ENCODE results near the gene EDC4. TPM values are rescaled to one million over a fixed set of nuclear protein-coding genes. Genes with fewer than 3 reads are reported as not detected.

The EDC4 gene
- total and polyA plus RNA-seq, 2 of the 13 experiments (the other 11 are each of a cell fraction or from before 2014, with no cell fraction given) = 51.4 to 59.1 TPM

DNA sequence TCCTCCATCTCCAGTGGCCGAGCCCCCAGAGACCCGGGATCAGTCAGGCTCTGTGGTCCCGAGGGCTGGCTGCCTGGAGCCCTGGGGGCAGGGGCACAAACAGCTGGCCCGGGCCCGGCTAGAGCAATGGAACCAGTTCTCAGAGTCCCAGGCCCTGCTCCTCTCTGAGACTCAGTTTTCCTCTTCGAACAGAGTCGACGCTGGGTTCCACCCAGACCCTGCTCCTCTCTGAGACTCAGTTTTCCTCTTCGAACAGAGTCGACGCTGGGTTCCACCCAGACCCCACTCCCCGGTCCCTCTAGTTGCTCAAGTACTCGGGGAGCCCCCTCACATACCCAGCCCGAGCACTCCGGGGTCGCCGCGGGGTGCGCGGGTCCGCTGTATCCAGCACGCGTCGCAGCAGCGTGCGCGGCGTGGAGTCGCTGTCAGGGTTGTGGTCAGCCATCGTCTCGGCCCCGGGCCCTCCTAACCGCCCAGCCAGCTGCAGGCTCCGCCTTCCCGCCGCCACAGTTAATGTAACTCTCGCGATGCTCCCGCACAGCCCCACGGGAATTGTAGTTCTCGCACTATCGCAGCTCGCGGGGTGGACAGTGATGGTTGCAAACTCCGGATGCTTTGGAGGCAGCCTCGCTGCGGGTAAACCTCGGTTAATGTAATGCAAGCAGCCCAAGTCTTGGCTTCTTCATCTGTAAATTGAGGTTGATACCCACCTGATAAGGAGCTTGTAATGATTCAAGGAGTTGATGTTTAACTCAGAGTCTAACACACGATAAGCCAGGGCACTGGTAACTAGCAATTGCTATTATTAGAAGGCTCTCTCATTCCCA is 39.2 kb upstream of the EDC4 start (continued):
- TF ChIP-seq, protein P1, sequence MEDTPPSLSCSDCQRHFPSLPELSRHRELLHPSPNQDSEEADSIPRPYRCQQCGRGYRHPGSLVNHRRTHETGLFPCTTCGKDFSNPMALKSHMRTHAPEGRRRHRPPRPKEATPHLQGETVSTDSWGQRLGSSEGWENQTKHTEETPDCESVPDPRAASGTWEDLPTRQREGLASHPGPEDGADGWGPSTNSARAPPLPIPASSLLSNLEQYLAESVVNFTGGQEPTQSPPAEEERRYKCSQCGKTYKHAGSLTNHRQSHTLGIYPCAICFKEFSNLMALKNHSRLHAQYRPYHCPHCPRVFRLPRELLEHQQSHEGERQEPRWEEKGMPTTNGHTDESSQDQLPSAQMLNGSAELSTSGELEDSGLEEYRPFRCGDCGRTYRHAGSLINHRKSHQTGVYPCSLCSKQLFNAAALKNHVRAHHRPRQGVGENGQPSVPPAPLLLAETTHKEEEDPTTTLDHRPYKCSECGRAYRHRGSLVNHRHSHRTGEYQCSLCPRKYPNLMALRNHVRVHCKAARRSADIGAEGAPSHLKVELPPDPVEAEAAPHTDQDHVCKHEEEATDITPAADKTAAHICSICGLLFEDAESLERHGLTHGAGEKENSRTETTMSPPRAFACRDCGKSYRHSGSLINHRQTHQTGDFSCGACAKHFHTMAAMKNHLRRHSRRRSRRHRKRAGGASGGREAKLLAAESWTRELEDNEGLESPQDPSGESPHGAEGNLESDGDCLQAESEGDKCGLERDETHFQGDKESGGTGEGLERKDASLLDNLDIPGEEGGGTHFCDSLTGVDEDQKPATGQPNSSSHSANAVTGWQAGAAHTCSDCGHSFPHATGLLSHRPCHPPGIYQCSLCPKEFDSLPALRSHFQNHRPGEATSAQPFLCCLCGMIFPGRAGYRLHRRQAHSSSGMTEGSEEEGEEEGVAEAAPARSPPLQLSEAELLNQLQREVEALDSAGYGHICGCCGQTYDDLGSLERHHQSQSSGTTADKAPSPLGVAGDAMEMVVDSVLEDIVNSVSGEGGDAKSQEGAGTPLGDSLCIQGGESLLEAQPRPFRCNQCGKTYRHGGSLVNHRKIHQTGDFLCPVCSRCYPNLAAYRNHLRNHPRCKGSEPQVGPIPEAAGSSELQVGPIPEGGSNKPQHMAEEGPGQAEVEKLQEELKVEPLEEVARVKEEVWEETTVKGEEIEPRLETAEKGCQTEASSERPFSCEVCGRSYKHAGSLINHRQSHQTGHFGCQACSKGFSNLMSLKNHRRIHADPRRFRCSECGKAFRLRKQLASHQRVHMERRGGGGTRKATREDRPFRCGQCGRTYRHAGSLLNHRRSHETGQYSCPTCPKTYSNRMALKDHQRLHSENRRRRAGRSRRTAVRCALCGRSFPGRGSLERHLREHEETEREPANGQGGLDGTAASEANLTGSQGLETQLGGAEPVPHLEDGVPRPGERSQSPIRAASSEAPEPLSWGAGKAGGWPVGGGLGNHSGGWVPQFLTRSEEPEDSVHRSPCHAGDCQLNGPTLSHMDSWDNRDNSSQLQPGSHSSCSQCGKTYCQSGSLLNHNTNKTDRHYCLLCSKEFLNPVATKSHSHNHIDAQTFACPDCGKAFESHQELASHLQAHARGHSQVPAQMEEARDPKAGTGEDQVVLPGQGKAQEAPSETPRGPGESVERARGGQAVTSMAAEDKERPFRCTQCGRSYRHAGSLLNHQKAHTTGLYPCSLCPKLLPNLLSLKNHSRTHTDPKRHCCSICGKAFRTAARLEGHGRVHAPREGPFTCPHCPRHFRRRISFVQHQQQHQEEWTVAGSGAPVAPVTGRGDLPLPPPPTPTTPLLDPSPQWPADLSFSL (CRISPR knock-in tag; IDR thresholded peaks at IDR 0.05) = no peak; the same call in 1 of the 2 replicates
- TF ChIP-seq CAMTA2 (CRISPR knock-in tag; IDR thresholded peaks at IDR 0.05; ENCODE audit: borderline replicate concordance) = no peak
- TF ChIP-seq ZNF558 (CRISPR knock-in tag; IDR thresholded peaks at IDR 0.05; ENCODE audit: borderline replicate concordance) = no peak; the same call in 1 of the 2 replicates
- TF ChIP-seq ZNF12 (CRISPR knock-in tag; IDR thresholded peaks at IDR 0.05) = no peak
- TF ChIP-seq SIX4 (CRISPR knock-in tag; IDR thresholded peaks at IDR 0.05) = peak; percentile 33; the same call in 1 of the 2 replicates
- TF ChIP-seq, protein P2, sequence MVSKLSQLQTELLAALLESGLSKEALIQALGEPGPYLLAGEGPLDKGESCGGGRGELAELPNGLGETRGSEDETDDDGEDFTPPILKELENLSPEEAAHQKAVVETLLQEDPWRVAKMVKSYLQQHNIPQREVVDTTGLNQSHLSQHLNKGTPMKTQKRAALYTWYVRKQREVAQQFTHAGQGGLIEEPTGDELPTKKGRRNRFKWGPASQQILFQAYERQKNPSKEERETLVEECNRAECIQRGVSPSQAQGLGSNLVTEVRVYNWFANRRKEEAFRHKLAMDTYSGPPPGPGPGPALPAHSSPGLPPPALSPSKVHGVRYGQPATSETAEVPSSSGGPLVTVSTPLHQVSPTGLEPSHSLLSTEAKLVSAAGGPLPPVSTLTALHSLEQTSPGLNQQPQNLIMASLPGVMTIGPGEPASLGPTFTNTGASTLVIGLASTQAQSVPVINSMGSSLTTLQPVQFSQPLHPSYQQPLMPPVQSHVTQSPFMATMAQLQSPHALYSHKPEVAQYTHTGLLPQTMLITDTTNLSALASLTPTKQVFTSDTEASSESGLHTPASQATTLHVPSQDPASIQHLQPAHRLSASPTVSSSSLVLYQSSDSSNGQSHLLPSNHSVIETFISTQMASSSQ (IDR thresholded peaks at IDR 0.05; ENCODE audit: low read depth) = peak; percentile 65
- TF ChIP-seq, protein P2 (CRISPR knock-in tag; IDR thresholded peaks at IDR 0.05; ENCODE audit: borderline replicate concordance) = peak; percentile 85; the same call in 1 of the 2 replicates
- TF ChIP-seq MBNL3 (CRISPR knock-in tag; conservative IDR thresholded peaks at IDR 0.05) = no peak
- TF ChIP-seq KDM3A (CRISPR knock-in tag; IDR thresholded peaks at IDR 0.05; ENCODE audit: low read depth) = peak; percentile 55; the same call in 1 of the 2 replicates
- no peak for TF ChIP-seq ZNF782 (CRISPR knock-in tag; IDR thresholded peaks at IDR 0.05; ENCODE audit: borderline replicate concordance)
- peak; percentile 69 for TF ChIP-seq ZNF572 (CRISPR knock-in tag; IDR thresholded peaks at IDR 0.05)
- TF ChIP-seq NFE2L1 (CRISPR knock-in tag; IDR thresholded peaks at IDR 0.05; ENCODE audit: borderline replicate concordance) = no peak; the same call in 1 of the 2 replicates
- TF ChIP-seq MEIS1 (CRISPR knock-in tag; IDR thresholded peaks at IDR 0.05; ENCODE audit: borderline replicate concordance) = peak; percentile 90; the same call in 1 of the 2 replicates
- TF ChIP-seq POGZ (CRISPR knock-in tag; IDR thresholded peaks at IDR 0.05) = no peak; the same call in 1 of the 2 replicates
- TF ChIP-seq DR1 (CRISPR knock-in tag; IDR thresholded peaks at IDR 0.05) = peak; percentile 88; the same call in 1 of the 2 replicates
- no peak for TF ChIP-seq ZMYM3 (CRISPR knock-in tag; IDR thresholded peaks at IDR 0.05)
- TF ChIP-seq ZSCAN29 (CRISPR knock-in tag; conservative IDR thresholded peaks at IDR 0.05) = peak; percentile 98
